Measurements from ENCODE around the gene LRP5.
"Not testable (repeated sequence)": the region's sequence is repeated elsewhere in the genome, so short reads cannot be mapped to it uniquely, and the experiment has no call there.

LRP5 gene

DNA sequence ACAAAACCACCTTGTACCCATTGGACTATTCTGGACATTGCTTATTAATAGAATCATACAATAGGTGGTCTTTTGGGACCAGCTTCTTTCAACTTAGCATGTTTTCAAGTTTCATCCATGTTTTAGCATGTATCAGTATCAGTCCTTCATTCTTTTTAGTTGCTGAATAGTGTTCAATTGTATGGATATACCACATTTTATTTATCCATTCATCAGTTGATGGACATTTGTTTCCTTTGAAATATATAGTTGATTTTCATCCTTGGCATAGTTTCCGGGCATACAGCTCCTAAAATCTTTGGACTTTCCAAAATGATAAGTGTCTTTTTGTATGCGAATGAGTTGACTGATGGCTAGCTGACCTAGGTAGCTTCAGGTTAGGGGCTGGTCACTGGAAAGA lies 160.4 kb downstream of the LRP5 start:
- Histone ChIP-seq H3K4me3 (ENCODE audit: insufficient read depth, low read depth, low read length, poor library complexity, severe bottlenecking) (no peak overlapping the region), H3K36me3 (ENCODE audit: control insufficient read depth, insufficient read depth, low read length) (no peaks in the 10 kb centered on the region), H3K9me3 (ENCODE audit: control insufficient read depth, low read length) (no peaks in the 10 kb centered on the region), H3K27ac (ENCODE audit: insufficient read depth, low read length, poor library complexity, severe bottlenecking) (no peak overlapping the region), H3K27me3 (replicated peaks; ENCODE audit: control insufficient read depth, insufficient read depth, low read length, poor library complexity, severe bottlenecking) (no peaks in the 10 kb centered on the region), H3K4me1 (ENCODE audit: control insufficient read depth, insufficient read depth, low read length, poor library complexity, severe bottlenecking) (peaks cover 39% of the 10 kb centered on the region)
- no peak for DNase-seq

DNA sequence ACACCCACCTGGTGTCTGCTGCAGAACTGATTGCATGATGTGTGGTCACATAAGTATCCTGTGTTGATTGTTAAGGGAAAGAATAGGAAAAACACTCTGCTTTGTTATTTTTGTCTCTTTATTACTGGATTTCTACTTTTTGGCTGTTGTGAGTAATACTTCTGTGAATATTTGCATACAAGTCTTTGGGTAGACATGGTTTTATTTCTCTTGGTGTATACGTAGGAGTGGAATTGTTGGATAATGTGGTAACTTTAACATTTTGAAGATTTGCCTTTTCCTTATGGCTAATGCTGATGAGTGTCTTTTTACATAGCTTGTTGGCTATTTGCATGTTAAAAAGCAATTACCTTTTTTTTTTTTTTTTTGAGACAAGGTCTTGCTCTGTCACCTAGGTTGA lies 161.3 kb downstream of the LRP5 start:
- peaks cover 33% of the 10 kb centered on the region for H3K4me1 ChIP-seq (ENCODE audit: control insufficient read depth, insufficient read depth, low read length, poor library complexity, severe bottlenecking)
- DNase-seq: no peak

DNA sequence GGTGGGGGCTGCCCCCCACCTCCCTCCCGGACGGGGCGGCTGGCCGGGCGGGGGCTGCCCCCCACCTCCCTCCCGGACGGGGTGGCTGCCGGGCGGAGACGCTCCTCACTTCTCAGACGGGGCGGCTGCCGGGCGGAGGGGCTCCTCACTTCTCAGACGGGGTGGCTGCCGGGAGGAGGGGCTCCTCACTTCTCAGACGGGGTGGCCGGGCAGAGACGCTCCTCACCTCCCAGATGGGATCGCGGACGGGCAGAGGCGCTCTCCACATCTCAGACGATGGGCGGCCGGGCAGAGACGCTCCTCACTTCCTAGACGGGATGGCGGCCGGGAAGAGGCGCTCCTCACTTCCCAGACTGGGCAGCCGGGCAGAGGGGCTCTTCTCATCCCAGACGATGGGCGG lies 163.2 kb downstream of the LRP5 start:
- not testable (repeated sequence) for H3K9me3 ChIP-seq (ENCODE audit: control insufficient read depth, low read length); H3K27ac ChIP-seq (ENCODE audit: insufficient read depth, low read length, poor library complexity, severe bottlenecking); H3K4me3 ChIP-seq (ENCODE audit: insufficient read depth, low read depth, low read length, poor library complexity, severe bottlenecking); H3K36me3 ChIP-seq (ENCODE audit: control insufficient read depth, insufficient read depth, low read length); H3K27me3 ChIP-seq (replicated peaks; ENCODE audit: control insufficient read depth, insufficient read depth, low read length, poor library complexity, severe bottlenecking); DNase-seq
- peaks cover 14% of the 10 kb centered on the region for H3K4me1 ChIP-seq (ENCODE audit: control insufficient read depth, insufficient read depth, low read length, poor library complexity, severe bottlenecking)

More for the DNA sequence above, 161.3 kb downstream of the LRP5 start:
- Histone ChIP-seq H3K36me3 (ENCODE audit: control insufficient read depth, insufficient read depth, low read length) (no peaks in the 10 kb centered on the region), H3K27ac (ENCODE audit: insufficient read depth, low read length, poor library complexity, severe bottlenecking) (no peak overlapping the region), H3K9me3 (ENCODE audit: control insufficient read depth, low read length) (no peaks in the 10 kb centered on the region), H3K27me3 (replicated peaks; ENCODE audit: control insufficient read depth, insufficient read depth, low read length, poor library complexity, severe bottlenecking) (no peaks in the 10 kb centered on the region), H3K4me3 (ENCODE audit: insufficient read depth, low read depth, low read length, poor library complexity, severe bottlenecking) (no peak overlapping the region)

DNA sequence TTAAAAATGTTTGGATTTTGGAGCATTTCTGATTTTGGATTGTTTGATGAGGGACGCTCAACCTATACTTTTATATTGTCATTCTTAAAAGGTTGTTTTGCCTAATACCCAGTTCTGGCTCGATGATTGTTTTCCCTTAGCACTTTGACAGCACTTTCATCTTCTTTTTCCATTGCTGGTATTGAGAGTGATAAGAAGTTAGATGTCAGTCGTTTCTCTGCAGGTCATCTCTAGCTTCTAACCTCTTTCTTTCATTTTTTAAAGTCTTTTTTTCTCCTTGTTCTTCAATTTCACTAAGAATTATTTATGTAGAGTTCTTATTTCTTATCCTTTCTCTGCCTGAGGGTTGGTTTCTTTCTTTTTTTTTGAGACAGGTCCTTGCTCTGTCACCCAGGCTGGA lies 167.0 kb downstream of the LRP5 start:
- Histone ChIP-seq H3K4me3 (ENCODE audit: insufficient read depth, low read depth, low read length, poor library complexity, severe bottlenecking) (no peak overlapping the region), H3K4me1 (ENCODE audit: control insufficient read depth, insufficient read depth, low read length, poor library complexity, severe bottlenecking) (peaks cover 7% of the 10 kb centered on the region), H3K36me3 (ENCODE audit: control insufficient read depth, insufficient read depth, low read length) (no peaks in the 10 kb centered on the region), H3K27ac (ENCODE audit: insufficient read depth, low read length, poor library complexity, severe bottlenecking) (no peak overlapping the region), H3K27me3 (replicated peaks; ENCODE audit: control insufficient read depth, insufficient read depth, low read length, poor library complexity, severe bottlenecking) (no peaks in the 10 kb centered on the region), H3K9me3 (ENCODE audit: control insufficient read depth, low read length) (no peaks in the 10 kb centered on the region)
- DNase-seq: no peak

DNA sequence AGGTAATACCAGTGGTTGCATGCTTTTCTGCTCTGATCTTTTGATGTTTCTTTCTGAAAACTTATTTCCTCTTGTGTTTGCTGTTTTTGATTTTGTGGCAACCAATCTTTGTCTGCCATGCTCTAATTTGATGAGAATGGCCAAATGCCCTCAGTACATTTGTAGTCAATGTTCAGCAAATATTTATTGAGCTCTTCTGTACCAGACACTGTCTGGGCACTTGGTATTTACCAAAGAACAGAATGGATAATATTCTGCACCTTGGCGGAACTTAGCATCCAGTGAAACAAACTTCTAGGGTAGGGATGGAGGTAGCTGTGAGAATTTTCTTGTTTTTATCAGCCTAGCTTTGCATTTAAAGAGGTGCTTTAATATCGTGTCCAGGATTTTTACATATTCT lies 167.8 kb downstream of the LRP5 start:
- no peaks in the 10 kb centered on the region for H3K9me3 ChIP-seq (ENCODE audit: control insufficient read depth, low read length)
- H3K27ac ChIP-seq (ENCODE audit: insufficient read depth, low read length, poor library complexity, severe bottlenecking): no peak overlapping the region
- no peak overlapping the region for H3K4me3 ChIP-seq (ENCODE audit: insufficient read depth, low read depth, low read length, poor library complexity, severe bottlenecking)
- no peaks in the 10 kb centered on the region for H3K36me3 ChIP-seq (ENCODE audit: control insufficient read depth, insufficient read depth, low read length)
- peaks cover 7% of the 10 kb centered on the region for H3K4me1 ChIP-seq (ENCODE audit: control insufficient read depth, insufficient read depth, low read length, poor library complexity, severe bottlenecking)
- no peak for DNase-seq
- no peaks in the 10 kb centered on the region for H3K27me3 ChIP-seq (replicated peaks; ENCODE audit: control insufficient read depth, insufficient read depth, low read length, poor library complexity, severe bottlenecking)

DNA sequence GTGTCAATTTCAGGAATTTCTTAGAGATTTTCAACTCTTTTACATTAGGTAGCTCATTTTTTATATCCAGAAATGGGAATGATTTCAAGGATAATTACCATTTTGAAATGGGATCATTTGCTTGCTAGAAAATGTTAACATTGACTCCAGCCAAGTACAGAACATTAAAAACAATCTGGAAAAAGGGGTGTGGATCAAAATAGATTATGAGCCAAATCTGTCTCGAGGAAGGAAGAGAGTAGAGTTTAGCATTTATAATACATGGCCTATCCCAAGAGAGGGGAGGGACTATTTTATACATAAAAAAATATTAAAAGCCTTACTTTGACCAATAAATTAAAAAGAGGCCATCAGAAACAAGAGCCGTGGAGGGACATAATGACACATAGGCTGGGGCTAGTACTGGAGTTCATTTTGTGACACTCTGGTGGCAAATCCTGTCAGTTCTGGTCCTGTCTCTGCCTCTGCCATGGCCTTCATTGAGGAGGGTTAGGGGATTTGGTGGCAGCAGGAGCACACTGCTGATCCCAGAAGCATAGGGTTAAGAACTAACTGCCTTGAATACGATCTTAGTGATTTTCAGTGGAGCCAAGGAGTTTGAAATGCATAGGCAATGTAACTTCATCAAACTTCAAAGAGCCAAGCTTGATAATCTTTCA lies 168.6 kb downstream of the LRP5 start:
- no peak for DNase-seq
- Histone ChIP-seq H3K4me1 (ENCODE audit: control insufficient read depth, insufficient read depth, low read length, poor library complexity, severe bottlenecking) (peaks cover 7% of the 10 kb centered on the region), H3K27me3 (replicated peaks; ENCODE audit: control insufficient read depth, insufficient read depth, low read length, poor library complexity, severe bottlenecking) (no peaks in the 10 kb centered on the region), H3K27ac (ENCODE audit: insufficient read depth, low read length, poor library complexity, severe bottlenecking) (no peak overlapping the region), H3K9me3 (ENCODE audit: control insufficient read depth, low read length) (no peaks in the 10 kb centered on the region), H3K36me3 (ENCODE audit: control insufficient read depth, insufficient read depth, low read length) (no peaks in the 10 kb centered on the region), H3K4me3 (ENCODE audit: insufficient read depth, low read depth, low read length, poor library complexity, severe bottlenecking) (no peak overlapping the region)

DNA sequence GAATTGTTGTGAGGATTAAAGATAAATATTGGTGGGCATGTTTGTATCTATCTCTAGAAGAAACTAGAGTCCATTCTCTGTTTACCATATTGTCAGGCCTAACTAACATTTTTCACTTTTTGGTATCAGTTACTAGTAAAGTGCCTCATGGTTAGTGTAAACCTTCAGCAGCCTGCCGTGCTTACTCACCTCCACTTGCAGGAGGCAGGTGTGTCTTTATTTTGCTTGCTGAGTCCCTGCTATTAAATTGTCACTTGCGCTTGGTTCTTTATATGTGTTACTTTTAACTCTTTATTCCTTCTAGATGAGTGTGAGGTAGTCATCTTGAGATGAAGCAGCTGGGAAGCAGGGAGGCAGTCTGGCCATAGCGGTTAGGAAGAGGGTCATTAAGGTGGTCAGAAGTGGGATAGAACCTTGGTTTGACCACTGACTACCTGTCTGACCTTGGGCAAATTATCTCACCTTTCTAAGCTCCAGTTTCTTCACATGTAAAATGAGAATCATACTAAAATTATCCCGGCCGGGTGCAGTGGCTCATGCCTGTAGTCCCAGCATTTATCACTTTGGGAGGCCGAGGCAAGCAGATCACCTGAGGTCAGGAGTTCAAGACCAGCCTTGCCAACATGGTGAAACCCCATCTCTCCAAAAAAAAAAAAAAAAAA lies 169.3 kb downstream of the LRP5 start:
- Histone ChIP-seq H3K9me3 (ENCODE audit: control insufficient read depth, low read length) (no peaks in the 10 kb centered on the region), H3K4me1 (ENCODE audit: control insufficient read depth, insufficient read depth, low read length, poor library complexity, severe bottlenecking) (peaks cover 7% of the 10 kb centered on the region), H3K27ac (ENCODE audit: insufficient read depth, low read length, poor library complexity, severe bottlenecking) (no peak overlapping the region), H3K36me3 (ENCODE audit: control insufficient read depth, insufficient read depth, low read length) (no peaks in the 10 kb centered on the region), H3K27me3 (replicated peaks; ENCODE audit: control insufficient read depth, insufficient read depth, low read length, poor library complexity, severe bottlenecking) (no peaks in the 10 kb centered on the region), H3K4me3 (ENCODE audit: insufficient read depth, low read depth, low read length, poor library complexity, severe bottlenecking) (no peak overlapping the region)
- no peak for DNase-seq

DNA sequence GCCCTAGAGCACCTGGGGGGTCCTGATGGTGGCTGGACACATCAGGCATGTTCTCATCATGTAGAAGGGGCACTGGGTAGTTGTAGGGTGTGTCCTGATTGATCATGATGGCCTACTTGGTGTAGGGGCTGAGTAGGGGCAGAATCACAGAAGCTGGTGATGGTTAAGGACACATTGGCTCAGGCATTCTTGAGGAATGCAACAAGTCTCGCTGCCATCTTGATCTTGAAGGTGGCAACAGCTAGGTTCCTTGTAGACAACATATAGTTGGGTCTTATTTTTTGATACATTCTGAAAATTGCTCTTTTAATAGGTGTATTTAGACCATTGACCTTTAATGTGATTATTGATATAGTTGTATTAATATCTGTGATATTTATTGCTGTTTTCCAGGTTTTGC lies 176.2 kb downstream of the LRP5 start:
- no peak overlapping the region for H3K27ac ChIP-seq (ENCODE audit: insufficient read depth, low read length, poor library complexity, severe bottlenecking)
- H3K9me3 ChIP-seq (ENCODE audit: control insufficient read depth, low read length): no peaks in the 10 kb centered on the region

DNA sequence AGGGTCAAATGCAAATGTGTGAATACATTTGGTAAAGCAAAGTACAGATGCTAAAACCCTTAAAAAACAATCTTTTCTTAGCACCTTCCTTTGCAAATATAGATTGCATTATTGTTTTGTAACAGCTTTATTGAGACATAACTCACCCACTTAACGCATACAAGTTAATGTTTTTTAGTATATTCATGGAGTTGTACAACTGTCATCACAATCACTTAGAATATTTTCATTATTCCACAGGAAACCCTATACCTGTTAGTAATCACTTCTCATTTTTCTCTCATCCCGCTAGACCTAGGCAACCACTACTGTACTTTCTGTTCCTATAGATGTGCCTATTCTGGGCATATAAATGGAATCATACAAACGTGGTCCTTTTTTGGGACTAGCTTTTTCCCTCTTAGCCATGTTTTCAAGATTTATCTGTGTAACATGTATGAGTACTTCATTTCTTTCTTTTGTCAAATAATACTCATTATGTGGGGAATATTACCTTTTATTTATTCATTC lies 182.9 kb downstream of the LRP5 start:
- no peak for DNase-seq
- Histone ChIP-seq H3K27me3 (replicated peaks; ENCODE audit: control insufficient read depth, insufficient read depth, low read length, poor library complexity, severe bottlenecking) (no peaks in the 10 kb centered on the region), H3K4me3 (ENCODE audit: insufficient read depth, low read depth, low read length, poor library complexity, severe bottlenecking) (no peak overlapping the region), H3K4me1 (ENCODE audit: control insufficient read depth, insufficient read depth, low read length, poor library complexity, severe bottlenecking) (peaks cover 10% of the 10 kb centered on the region), H3K27ac (ENCODE audit: insufficient read depth, low read length, poor library complexity, severe bottlenecking) (no peak overlapping the region), H3K9me3 (ENCODE audit: control insufficient read depth, low read length) (no peaks in the 10 kb centered on the region), H3K36me3 (ENCODE audit: control insufficient read depth, insufficient read depth, low read length) (no peaks in the 10 kb centered on the region)

More for the DNA sequence above, 176.2 kb downstream of the LRP5 start:
- Histone ChIP-seq H3K4me1 (ENCODE audit: control insufficient read depth, insufficient read depth, low read length, poor library complexity, severe bottlenecking) (peaks cover 5% of the 10 kb centered on the region), H3K36me3 (ENCODE audit: control insufficient read depth, insufficient read depth, low read length) (no peaks in the 10 kb centered on the region), H3K4me3 (ENCODE audit: insufficient read depth, low read depth, low read length, poor library complexity, severe bottlenecking) (no peak overlapping the region), H3K27me3 (replicated peaks; ENCODE audit: control insufficient read depth, insufficient read depth, low read length, poor library complexity, severe bottlenecking) (no peaks in the 10 kb centered on the region)
- no peak for DNase-seq

DNA sequence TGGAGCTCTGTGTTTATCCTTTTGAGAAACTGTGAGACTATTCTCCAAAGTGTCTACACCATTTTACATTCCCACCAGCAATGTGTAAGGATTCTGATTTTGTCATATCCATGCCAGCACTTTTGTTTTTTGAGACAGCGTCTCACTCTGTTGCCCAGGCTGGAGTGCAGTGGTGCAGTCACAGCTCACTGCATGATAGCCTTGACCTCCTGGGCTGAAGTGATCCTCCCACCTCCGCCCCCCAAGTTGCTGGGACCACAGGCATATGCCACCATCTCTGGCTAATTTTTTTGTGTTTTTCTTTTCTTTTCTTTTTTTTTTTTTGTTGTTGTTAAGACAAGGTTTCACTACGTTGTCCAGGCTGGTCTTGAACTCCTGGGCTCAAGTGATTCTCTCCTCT lies 183.5 kb downstream of the LRP5 start:
- Histone ChIP-seq H3K36me3 (ENCODE audit: control insufficient read depth, insufficient read depth, low read length) (no peaks in the 10 kb centered on the region), H3K4me1 (ENCODE audit: control insufficient read depth, insufficient read depth, low read length, poor library complexity, severe bottlenecking) (peaks cover 10% of the 10 kb centered on the region), H3K27me3 (replicated peaks; ENCODE audit: control insufficient read depth, insufficient read depth, low read length, poor library complexity, severe bottlenecking) (no peaks in the 10 kb centered on the region), H3K4me3 (ENCODE audit: insufficient read depth, low read depth, low read length, poor library complexity, severe bottlenecking) (no peak overlapping the region), H3K9me3 (ENCODE audit: control insufficient read depth, low read length) (no peaks in the 10 kb centered on the region), H3K27ac (ENCODE audit: insufficient read depth, low read length, poor library complexity, severe bottlenecking) (no peak overlapping the region)
- DNase-seq: no peak

All from effector memory CD4-positive, alpha-beta T cell (primary cell).